GM19238 (cell line): Measurements from ENCODE around the gene MAN2B1.
A peak's percentile ranks its signal among the peaks of the same experiment; 100 is the strongest.
"Not testable (repeated sequence)": the region's sequence is repeated elsewhere in the genome, so short reads cannot be mapped to it uniquely, and the experiment has no call there.

Experiments used
- DNase-seq: peaks from one replicate; pipeline ENCODE4 v3.0.0; 2011; ENCODE audit warnings: low spot score; ENCODE audit not compliant: insufficient read length

Gene MAN2B1

GRCh38 chr19:12689581-12690216, 23.2 kb upstream of the MAN2B1 start:
- DNase-seq: no peak

- no peak for DNase-seq
Measured at GRCh38 chr19:12689012-12689411, 22.5 kb upstream of the MAN2B1 start.

GRCh38 chr19:12687496-12688196, 21.1 kb upstream of the MAN2B1 start, which contains the start of gene GNG14:
GNG14 (plus strand) TSS chr19:12687998; CDS start chr19:12688049, 51 bp downstream.
- no peak for DNase-seq

DNA sequence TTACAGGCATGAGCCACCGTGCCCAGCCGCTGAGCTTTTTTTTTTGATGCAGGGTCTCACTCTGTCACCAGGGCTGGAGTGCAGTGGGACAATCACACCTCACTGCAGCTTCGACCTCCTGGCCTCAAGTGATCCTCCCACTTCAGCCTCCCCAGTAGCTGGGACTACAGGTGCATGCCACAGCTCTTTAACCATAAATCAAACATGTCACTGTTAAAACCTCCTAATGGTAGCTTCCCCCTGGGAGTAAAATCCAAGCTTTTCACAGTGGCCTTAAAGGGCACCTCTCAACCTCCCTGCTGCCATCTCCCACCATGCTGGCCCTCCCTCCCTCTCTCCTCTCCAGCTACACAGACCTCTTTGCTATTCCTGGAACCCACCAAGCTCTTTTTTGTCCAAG, 19.3 kb upstream of the MAN2B1 start:
- DNase-seq: no peak

- DNase-seq: peak; percentile 93
Measured at GRCh38 chr19:12681074-12681987, 14.8 kb upstream of the MAN2B1 start, which contains the start of gene DHPS. DHPS (minus strand) TSS chr19:12681880; CDS start chr19:12681766, 114 bp downstream.

GRCh38 chr19:12680034-12680433, 13.5 kb upstream of the MAN2B1 start:
- no peak for DNase-seq

DNA sequence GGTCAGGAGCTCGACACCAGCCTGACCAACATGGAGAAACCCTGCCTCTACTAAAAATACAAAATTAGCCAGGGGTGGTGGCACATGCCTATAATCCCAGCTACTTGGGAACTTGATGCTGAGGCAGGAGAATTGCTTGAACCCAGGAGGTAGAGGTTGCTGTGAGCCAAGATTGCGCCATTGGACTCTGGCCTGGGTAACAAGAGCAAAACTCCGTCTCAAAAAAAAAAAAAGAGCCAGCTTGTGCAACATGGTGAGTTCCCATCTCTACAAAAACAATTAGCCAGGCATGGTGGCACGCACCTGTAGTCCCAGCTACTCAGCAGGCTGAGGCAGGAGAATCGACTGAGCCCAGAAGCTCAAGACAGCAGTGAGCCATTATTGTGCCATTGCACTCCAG, 11.5 kb upstream of the MAN2B1 start:
- not testable (repeated sequence) for DNase-seq

DNA sequence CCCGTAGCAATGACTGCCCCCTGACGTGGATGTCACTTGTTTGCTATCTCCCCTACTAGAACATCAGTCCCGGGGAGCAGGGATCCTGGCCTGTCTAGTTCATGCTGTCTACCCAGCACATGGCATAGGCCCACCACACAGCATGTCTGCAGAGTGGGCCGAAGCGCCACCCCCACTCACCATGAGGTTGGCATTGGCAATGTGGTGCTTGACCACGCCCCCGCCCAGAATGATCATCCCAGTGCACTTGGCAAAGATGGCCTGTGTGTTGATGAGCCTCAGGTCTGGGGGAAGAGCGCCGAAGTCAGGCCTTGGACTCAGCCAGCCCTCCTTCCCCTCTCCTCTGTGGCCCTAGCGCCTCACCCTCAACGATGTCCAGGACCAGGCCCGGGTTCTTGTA, 10.4 kb upstream of the MAN2B1 start:
- DNase-seq: no peak

DNA sequence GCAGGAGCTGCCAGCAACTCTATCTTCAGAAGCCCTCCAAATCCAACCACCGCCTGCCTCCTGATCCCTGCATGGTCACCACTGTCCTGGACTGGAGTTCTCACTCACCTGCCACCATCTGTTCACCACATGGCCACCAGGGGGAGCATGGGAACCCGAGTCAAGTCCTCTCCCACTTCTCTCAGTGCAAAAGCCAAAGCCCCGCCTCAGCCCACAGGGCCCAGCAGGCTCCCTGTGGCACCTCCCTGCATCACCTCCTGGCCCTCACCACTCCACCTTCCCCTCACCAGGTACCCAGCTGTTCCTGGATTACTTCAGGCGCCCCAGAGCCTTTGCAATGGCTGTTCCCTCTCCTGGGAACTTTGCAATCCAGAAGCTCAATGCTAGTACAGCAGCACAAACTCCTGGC, 9.8 kb upstream of the MAN2B1 start:
- peak; percentile 72 for DNase-seq

DNA sequence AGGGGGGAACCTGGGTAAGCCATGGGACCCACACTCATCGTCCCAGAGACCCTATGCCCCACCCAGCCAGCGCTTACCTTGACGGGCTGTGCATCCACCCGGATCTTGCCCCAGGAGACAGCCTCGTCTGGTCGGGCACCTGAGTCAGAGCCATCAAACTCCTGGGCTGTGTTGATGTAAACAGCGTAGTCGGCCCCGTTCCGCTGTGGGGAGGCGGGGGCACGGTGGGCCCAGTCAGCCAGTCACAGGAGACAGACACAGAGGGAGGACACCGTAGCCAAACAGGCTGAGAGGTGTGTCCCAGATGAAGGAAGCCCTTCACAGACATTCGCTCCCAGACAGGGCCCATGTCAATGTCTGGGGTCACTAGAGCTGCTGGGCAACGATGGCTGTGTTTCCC, 9.4 kb upstream of the MAN2B1 start:
- DNase-seq: no peak

- DNase-seq: no peak
Measured at GRCh38 chr19:12675399-12675798, 8.9 kb upstream of the MAN2B1 start.

GRCh38 chr19:12672744-12673143, 6.2 kb upstream of the MAN2B1 start:
- DNase-seq: no peak

DNA sequence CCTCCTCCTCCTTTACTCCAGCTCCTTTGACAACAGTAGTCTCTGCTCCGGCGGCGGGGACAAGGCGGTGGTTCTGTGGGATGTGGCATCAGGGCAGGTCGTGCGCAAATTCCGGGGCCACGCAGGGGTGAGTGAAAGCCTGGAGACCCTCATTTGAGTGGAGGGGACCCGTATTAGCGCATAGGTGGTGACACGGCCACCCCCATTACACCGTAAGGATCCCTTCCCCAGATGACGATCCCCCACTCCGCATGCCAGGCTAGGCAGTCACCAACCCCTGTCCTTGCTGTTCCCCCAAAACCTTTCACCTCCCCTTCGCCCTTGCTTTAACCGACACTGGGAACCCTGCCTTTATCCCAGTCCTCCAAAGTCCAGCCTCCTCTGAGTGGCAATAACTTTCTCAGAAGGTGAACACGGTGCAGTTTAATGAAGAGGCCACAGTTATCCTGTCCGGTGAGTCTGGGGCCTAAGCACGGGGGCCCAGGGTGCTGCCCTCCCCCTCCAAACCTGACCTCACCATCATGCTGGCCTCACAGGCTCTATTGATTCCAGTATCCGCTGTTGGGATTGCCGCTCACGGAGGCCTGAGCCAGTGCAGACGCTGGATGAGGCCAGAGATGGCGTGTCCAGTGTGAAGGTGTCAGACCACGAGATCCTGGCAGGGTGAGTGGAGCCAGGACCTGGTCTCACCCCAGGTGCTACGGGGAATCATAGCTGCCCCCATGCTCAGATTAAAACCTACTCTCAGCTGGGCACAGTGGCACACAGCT, 3.8 kb upstream of the MAN2B1 start:
- DNase-seq: no peak

GRCh38 chr19:12669270-12670158, 3.0 kb upstream of the MAN2B1 start:
- no peak for DNase-seq

DNA sequence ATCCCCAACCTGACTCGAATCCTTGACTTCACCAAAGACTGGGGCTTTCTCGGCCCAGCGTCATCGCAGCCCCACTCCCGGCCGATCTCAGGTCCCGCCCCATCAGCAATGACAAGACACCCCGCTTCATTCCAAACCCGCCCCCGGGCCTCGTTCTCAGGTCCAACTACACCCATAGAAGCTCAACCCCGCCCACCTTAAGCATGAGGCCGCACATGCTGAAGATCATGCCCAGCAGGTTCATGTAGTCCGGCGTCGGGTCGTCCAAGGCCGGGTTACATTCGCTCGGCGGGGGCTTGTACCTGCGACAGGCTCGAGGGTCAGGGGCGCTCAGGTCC, 2.4 kb upstream of the MAN2B1 start:
- no peak for DNase-seq

DNA sequence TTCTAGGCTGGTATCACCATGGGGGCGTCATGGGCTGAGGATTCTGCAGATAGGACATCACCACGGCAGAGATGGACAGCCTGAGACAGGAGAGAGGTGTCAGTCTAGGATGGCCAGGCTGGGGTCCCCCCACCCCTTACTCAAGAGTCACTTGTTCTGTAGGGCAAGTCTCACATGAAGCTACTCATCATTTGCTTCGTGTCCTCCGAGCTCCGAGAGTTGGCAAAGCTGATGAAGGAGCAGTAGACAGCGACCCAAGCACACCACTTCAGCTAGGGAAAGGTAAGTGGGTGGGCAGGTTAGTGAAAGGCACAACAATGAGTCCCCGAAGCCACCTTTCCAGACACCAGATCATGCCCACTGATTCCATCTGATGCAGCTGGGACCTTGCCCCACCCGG, 1.8 kb upstream of the MAN2B1 start:
- DNase-seq: no peak

DNA sequence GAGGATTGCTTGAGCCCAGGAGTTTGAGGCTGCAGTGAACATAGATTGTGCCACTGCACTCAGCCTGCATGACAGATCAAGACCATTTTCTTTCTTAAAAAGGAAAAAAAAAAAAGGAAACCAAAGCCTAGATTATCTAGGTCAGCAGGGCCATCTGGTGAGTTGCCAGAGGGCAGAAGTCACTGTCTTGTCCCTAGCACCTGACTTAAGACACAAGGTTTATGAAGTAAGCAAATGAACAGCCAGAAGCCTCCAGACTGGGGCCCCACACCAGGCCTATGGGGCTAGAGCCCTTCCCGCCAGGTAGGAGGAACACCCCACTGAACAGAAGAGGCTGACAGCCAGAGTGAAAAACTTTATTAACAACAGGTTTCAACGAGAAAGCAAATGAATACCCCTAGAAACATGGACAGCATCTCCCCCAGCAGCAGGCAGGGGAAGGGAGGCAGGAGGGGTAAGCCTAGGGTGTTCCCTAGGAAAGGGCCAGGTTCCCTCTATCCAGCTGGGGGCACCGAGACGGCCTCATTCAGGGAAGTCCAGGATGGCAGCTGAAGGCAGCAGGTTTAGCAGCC, 1.3 kb upstream of the MAN2B1 start:
- no peak for DNase-seq

DNA sequence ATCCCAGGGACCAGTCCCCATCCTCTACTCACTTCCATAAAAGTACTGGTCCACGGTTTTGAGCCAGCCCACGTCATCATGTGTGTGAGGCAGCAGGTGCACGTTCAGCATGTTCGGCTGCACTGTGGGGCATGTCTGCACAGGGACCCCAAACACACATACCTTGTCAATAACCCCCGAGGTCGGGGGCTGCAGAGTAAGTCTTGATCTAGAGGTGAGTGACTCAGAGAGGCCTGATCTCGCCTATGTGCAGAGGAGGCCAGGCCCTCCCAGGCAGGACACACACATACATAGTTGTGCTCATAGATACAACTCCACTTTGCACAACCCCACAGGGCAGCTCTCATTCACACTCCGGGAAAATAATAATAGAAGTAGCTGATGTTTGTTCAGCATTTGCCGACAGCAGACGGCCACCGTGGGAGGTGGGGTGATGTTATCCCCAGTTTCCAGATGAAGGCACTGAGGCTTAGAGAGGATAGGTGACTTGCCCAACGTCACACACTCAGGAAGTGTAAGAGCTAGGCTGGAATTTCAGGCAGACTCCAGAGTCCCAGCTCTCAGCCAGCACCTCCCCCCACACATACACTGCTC, 774 bp downstream of the MAN2B1 start:
- no peak for DNase-seq

- peak; percentile 75 for DNase-seq
Measured at GRCh38 chr19:12665281-12665573, 1.3 kb downstream of the MAN2B1 start.
